Measurements from ENCODE around the gene TNIP2. TPM values are rescaled to one million over a fixed set of nuclear protein-coding genes. Genes with fewer than 3 reads are reported as not detected.

Gene TNIP2
- total RNA-seq, 1 donor from 2014 or later, result 76.7 TPM

- no peak for TF ChIP-seq CTCF (conservative IDR thresholded peaks at IDR 0.05; ENCODE audit: low read depth, low read length)
- peak within 1 kb of the TSS; percentile 83 for H3K4me3 ChIP-seq (ENCODE audit: low read depth, low read length)
- DNase-seq (ENCODE audit: low read depth), result no peak
These were observed 36.8 kb upstream of the TNIP2 start, which contains the start of gene SH3BP2 for GRCh38 chr4:2792711-2793585. Gene SH3BP2, plus strand, starts transcription at chr4:2793085. Its CDS starts 27,533 bp downstream, at chr4:2820618.

- TF ChIP-seq CTCF (conservative IDR thresholded peaks at IDR 0.05; ENCODE audit: low read depth, low read length), result no peak
- DNase-seq (ENCODE audit: low read depth), result no peak
- no peak overlapping the region for H3K4me3 ChIP-seq (ENCODE audit: low read depth, low read length)
These were observed 36.2 kb upstream of the TNIP2 start for GRCh38 chr4:2792396-2792710.

GRCh38 chr4:2791518-2792395 is 35.6 kb upstream of the TNIP2 start:
- no peak for DNase-seq (ENCODE audit: low read depth)
- H3K4me3 ChIP-seq (ENCODE audit: low read depth, low read length), result no peak overlapping the region
- no peak for TF ChIP-seq CTCF (conservative IDR thresholded peaks at IDR 0.05; ENCODE audit: low read depth, low read length)

GRCh38 chr4:2790583-2791517 is 34.7 kb upstream of the TNIP2 start:
- no peak for DNase-seq (ENCODE audit: low read depth)
- no peak for TF ChIP-seq CTCF (conservative IDR thresholded peaks at IDR 0.05; ENCODE audit: low read depth, low read length)
- H3K4me3 ChIP-seq (ENCODE audit: low read depth, low read length), result no peak overlapping the region

- DNase-seq (ENCODE audit: low read depth), result no peak
- no peak overlapping the region for H3K4me3 ChIP-seq (ENCODE audit: low read depth, low read length)
- no peak for TF ChIP-seq CTCF (conservative IDR thresholded peaks at IDR 0.05; ENCODE audit: low read depth, low read length)
These were observed 33.9 kb upstream of the TNIP2 start for GRCh38 chr4:2789793-2790582.

GRCh38 chr4:2789351-2789750 is 33.2 kb upstream of the TNIP2 start:
- DNase-seq (ENCODE audit: low read depth), result no peak
- TF ChIP-seq CTCF (conservative IDR thresholded peaks at IDR 0.05; ENCODE audit: low read depth, low read length), result no peak
- no peak overlapping the region for H3K4me3 ChIP-seq (ENCODE audit: low read depth, low read length)

Data from epithelial cell of proximal tubule (primary cell).